Large intestine (tissue), 3 donors: ENCODE measurements around the gene STXBP6. TPM values are rescaled to one million over a fixed set of nuclear protein-coding genes. Genes with fewer than 3 reads are reported as not detected.

Experiments
- DNase-seq, 2 donors: peaks; one replicate each; pipeline versions ENCODE4 v3.0.0 to v3.0.0-alpha.2; 2013
- H3K27ac ChIP-seq: one replicate; pipeline ENCODE4 v1.5.1; 2013; ENCODE audit warnings: low read length
- H3K27me3 ChIP-seq: 2 replicates; pipeline ENCODE4 v1.6.1; 2013; ENCODE audit warnings: low read length; ENCODE audit not compliant: control insufficient read depth, insufficient read depth
- H3K36me3 ChIP-seq: 2 replicates; pipeline ENCODE4 v1.6.1; 2013; ENCODE audit warnings: low read length; ENCODE audit not compliant: control insufficient read depth, insufficient read depth
- H3K4me1 ChIP-seq: one replicate; pipeline ENCODE4 v1.6.1; 2013; ENCODE audit warnings: low read length; ENCODE audit not compliant: control insufficient read depth, insufficient read depth
- H3K4me3 ChIP-seq: one replicate; pipeline ENCODE4 v1.5.1; 2013; ENCODE audit warnings: low read length
- H3K9me3 ChIP-seq: one replicate; pipeline ENCODE4 v1.6.1; 2013; ENCODE audit warnings: mild to moderate bottlenecking, low read depth, low read length, moderate library complexity; ENCODE audit not compliant: control insufficient read depth
- WGBS: methylation state at CpG from one replicate; pipeline ENCODE4 v1.1.5; 2013; ENCODE audit warnings: low lambda C conversion rate; ENCODE audit not compliant: insufficient coverage; 5-methylcytosine and 5-hydroxymethylcytosine counted together
- polyA plus RNA-seq: library from polyadenylated mRNA; unstranded; fragments of 120-200 nt; gene quantifications from one replicate; pipeline ENCODE4 v1.2.1, GENCODE V29; 2013

Gene STXBP6
- polyA plus RNA-seq, 1 donor, result 27.8 TPM

GRCh38 chr14:24766434-24766833, 283.5 kb downstream of the STXBP6 start:
- Histone ChIP-seq H3K27ac (no peak overlapping the region), H3K4me1 (no peaks in the 10 kb centered on the region), H3K4me3 (no peak overlapping the region), H3K9me3 (no peaks in the 10 kb centered on the region), H3K27me3 (no peaks in the 10 kb centered on the region), H3K36me3 (no peaks in the 10 kb centered on the region)
- WGBS, result no CpG with 5 or more reads among the region's 2 CpGs
- DNase-seq, result no peak

GRCh38 chr14:24761141-24761540, 288.8 kb downstream of the STXBP6 start:
- 17% methylated on average over 1 of the region's 2 CpGs for WGBS
- Histone ChIP-seq H3K36me3 (no peaks in the 10 kb centered on the region), H3K4me1 (no peaks in the 10 kb centered on the region), H3K4me3 (no peak overlapping the region), H3K27ac (no peak overlapping the region), H3K27me3 (no peaks in the 10 kb centered on the region), H3K9me3 (no peaks in the 10 kb centered on the region)
- DNase-seq, result no peak
